ENCODE measurements around the gene RARB. TPM values are rescaled to one million over a fixed set of nuclear protein-coding genes. Genes with fewer than 3 reads are reported as not detected.

The RARB gene
- total RNA-seq: 12.0 and 13.4 TPM in 2 replicates

DNA sequence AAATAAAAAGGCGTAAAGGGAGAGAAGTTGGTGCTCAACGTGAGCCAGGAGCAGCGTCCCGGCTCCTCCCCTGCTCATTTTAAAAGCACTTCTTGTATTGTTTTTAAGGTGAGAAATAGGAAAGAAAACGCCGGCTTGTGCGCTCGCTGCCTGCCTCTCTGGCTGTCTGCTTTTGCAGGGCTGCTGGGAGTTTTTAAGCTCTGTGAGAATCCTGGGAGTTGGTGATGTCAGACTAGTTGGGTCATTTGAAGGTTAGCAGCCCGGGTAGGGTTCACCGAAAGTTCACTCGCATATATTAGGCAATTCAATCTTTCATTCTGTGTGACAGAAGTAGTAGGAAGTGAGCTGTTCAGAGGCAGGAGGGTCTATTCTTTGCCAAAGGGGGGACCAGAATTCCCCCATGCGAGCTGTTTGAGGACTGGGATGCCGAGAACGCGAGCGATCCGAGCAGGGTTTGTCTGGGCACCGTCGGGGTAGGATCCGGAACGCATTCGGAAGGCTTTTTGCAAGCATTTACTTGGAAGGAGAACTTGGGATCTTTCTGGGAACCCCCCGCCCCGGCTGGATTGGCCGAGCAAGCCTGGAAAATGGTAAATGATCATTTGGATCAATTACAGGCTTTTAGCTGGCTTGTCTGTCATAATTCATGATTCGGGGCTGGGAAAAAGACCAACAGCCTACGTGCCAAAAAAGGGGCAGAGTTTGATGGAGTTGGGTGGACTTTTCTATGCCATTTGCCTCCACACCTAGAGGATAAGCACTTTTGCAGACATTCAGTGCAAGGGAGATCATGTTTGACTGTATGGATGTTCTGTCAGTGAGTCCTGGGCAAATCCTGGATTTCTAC lies at the start of gene RARB:
TSS of gene RARB (plus strand) at position 322 of the 847 bp plus-strand sequence. CDS start at position 791, 469 bp downstream.

Small RNA genes lying within 50 kb of the gene (small RNA-seq; reads per million reads assigned to genes)
- not detected for gene RF01161
- not detected for gene RF02271

Other genes with a start within 250 kb of the RARB start
- 110 and 120 TPM in 2 replicates for gene TOP2B, start 236.6 kb downstream of the RARB start, total RNA-seq